DND-41 (cell line): Measurements from ENCODE around the gene F13A1.

Experiments
- EZH2 ChIP-seq: IDR thresholded peaks from 3 replicates; pipeline ENCODE4 v1.6.1; 2012; ENCODE audit warnings: borderline replicate concordance, low read depth, mild to moderate bottlenecking, moderate library complexity, low read length, inconsistent platforms; ENCODE audit not compliant: severe bottlenecking
- TF ChIP-seq, protein P1 (sequence below): IDR thresholded peaks from 2 replicates; pipeline ENCODE4 v1.5.1; 2012; ENCODE audit warnings: borderline replicate concordance, low read length, moderate library complexity, mild to moderate bottlenecking; ENCODE audit not compliant: poor library complexity, severe bottlenecking; ENCODE audit errors: extremely low read depth

DNA sequence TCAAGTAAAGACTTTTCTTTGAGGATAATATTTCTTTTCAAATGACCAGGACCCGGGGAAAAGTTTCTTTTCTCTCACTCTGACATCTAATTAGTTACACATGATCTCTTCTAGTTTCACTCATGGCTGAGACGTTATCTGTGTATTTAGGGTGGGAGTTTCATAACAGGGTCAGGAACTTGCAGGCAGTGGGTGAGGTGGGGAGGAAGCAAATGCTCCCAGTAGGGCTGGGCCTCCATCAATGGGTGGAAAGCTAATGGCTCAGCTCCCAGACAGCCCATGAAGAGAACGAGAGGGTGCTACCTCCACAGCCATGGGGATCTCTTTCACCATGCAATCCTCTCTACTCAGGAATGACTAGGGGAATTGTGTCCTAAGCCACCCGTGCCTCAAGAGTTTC is 119.3 kb downstream of the F13A1 start:
- TF ChIP-seq, protein P1, sequence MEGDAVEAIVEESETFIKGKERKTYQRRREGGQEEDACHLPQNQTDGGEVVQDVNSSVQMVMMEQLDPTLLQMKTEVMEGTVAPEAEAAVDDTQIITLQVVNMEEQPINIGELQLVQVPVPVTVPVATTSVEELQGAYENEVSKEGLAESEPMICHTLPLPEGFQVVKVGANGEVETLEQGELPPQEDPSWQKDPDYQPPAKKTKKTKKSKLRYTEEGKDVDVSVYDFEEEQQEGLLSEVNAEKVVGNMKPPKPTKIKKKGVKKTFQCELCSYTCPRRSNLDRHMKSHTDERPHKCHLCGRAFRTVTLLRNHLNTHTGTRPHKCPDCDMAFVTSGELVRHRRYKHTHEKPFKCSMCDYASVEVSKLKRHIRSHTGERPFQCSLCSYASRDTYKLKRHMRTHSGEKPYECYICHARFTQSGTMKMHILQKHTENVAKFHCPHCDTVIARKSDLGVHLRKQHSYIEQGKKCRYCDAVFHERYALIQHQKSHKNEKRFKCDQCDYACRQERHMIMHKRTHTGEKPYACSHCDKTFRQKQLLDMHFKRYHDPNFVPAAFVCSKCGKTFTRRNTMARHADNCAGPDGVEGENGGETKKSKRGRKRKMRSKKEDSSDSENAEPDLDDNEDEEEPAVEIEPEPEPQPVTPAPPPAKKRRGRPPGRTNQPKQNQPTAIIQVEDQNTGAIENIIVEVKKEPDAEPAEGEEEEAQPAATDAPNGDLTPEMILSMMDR = no peak
- TF ChIP-seq EZH2 = no peak
